ENCODE measurements around the gene UBE2L6.
A peak's percentile ranks its signal among the peaks of the same experiment; 100 is the strongest.

The UBE2L6 gene

GRCh38 chr11:57588046-57588710 lies 20.7 kb upstream of the UBE2L6 start:
- no peak overlapping the region for H3K27ac ChIP-seq
- TF ChIP-seq ZFX (IDR thresholded peaks at IDR 0.05) (no peak), CTCF (conservative IDR thresholded peaks at IDR 0.05) (no peak)

- TF ChIP-seq CTCF (conservative IDR thresholded peaks at IDR 0.05), result no peak
- no peak for TF ChIP-seq ZFX (IDR thresholded peaks at IDR 0.05)
- H3K27ac ChIP-seq, result no peak overlapping the region
Measured at GRCh38 chr11:57586711-57587245, 19.3 kb upstream of the UBE2L6 start.

- TF ChIP-seq CTCF (conservative IDR thresholded peaks at IDR 0.05) (no peak), ZFX (IDR thresholded peaks at IDR 0.05) (no peak)
- H3K27ac ChIP-seq, result no peak overlapping the region
Measured at GRCh38 chr11:57585301-57585700, 17.8 kb upstream of the UBE2L6 start.

- H3K27ac ChIP-seq, result no peak overlapping the region
- no peak for TF ChIP-seq CTCF (conservative IDR thresholded peaks at IDR 0.05)
- no peak for TF ChIP-seq ZFX (IDR thresholded peaks at IDR 0.05)
Measured at GRCh38 chr11:57584341-57584740, 16.9 kb upstream of the UBE2L6 start.

GRCh38 chr11:57574061-57574460 lies 6.6 kb upstream of the UBE2L6 start:
- H3K27ac ChIP-seq, result no peak overlapping the region
- TF ChIP-seq CTCF (conservative IDR thresholded peaks at IDR 0.05), result no peak
- TF ChIP-seq ZFX (IDR thresholded peaks at IDR 0.05), result no peak

GRCh38 chr11:57571606-57572005 lies 4.1 kb upstream of the UBE2L6 start:
- no peak for TF ChIP-seq ZFX (IDR thresholded peaks at IDR 0.05)
- no peak overlapping the region for H3K27ac ChIP-seq

- no peak overlapping the region for H3K27ac ChIP-seq
- TF ChIP-seq CTCF (conservative IDR thresholded peaks at IDR 0.05) (peak; percentile 91), ZFX (IDR thresholded peaks at IDR 0.05) (no peak)
Measured at GRCh38 chr11:57568330-57568766, 876 bp upstream of the UBE2L6 start.
